Brain pericyte (primary cell): ENCODE results near the gene GNAT1.
A peak's percentile ranks its signal among the peaks of the same experiment; 100 is the strongest.

Source experiments
- DNase-seq: peaks from one replicate; pipeline ENCODE4 v3.0.0-alpha.2; 2012; ENCODE audit warnings: low read depth, low spot score

GNAT1 gene

GRCh38 chr3:50177346-50177745, 14.1 kb upstream of the GNAT1 start:
- DNase-seq = no peak

DNA sequence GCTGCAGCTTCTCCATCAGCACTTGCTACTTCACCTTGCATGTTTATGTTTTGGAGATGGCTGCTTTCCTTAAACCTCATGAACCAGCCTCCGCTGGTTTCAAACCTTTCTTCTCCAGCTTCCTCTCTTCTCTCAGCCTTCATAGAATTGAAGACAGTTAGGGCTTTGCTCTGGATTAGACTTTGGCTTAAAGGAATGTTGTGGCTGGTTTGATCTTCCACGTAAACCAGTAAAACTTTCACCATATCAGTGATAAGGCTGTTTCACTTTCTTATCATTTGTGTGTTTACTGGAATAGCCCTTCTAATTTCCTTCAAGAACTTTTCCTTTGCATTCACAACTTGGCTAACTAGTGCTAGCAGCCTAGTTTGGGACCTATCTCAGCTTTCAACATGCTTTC, 11.7 kb upstream of the GNAT1 start:
- no peak for DNase-seq

DNA sequence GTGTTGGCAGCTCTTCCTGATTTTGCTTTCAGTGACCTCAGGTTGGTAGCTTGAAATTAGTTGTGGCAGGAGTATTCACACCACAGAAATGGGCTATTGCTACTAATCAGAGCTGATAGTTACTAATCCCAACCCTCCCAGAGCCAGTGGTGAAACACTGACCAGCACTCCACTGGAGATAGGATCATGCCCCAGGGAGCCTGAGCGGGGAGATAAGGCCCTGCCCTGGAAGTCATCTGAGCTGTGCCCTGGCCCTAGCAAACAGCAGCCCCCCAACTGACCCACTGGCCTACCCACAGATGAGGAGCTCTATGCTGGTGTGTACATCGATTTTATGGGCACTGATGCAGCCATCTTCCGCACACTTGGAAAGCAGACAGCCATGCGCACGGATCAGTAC, 9.4 kb upstream of the GNAT1 start:
- no peak for DNase-seq

GRCh38 chr3:50182533-50183099, 8.8 kb upstream of the GNAT1 start:
- no peak for DNase-seq

GRCh38 chr3:50183755-50184154, 7.7 kb upstream of the GNAT1 start:
- DNase-seq = no peak

GRCh38 chr3:50184242-50184978, 7.0 kb upstream of the GNAT1 start:
- DNase-seq = no peak

DNA sequence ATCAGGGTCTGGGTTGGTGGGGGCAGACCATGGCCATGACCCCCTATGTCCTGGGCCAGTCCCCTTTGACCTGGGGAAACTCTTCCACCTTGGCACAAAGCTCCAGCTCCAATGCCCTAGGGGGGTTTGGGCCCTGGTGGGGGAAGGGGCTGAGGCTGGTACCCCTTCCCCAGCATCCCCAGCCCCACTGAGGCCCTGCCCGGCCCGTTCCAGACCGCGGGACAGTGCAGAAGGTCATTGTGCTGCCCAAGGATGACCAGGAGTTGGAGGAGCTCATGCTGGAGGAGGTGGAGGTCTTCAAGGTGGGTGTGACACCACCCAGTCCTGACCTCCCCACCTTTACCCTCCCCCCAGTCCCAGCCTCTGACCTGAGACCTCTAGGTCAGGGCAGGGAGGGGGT, 6.2 kb upstream of the GNAT1 start:
- DNase-seq = no peak

DNA sequence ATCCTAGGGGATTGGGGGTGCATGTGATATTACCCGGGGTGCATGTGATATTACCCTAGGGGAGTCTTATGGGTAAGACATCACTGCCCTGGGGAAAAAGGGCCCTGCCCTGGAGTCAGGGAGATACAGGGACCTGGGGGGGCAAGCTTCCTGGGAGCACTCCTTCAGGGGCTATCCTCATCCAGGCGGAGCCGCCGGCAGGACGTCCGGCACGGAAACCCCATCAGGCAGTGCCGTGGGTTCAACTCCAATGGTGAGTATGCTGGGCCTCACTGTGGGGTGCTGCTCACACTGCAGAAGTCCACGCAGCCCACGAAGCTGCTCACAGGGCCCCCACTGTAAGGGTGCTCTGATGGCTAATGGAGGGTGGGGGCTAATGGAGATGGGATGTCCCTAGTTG, 5.3 kb upstream of the GNAT1 start:
- no peak for DNase-seq

DNA sequence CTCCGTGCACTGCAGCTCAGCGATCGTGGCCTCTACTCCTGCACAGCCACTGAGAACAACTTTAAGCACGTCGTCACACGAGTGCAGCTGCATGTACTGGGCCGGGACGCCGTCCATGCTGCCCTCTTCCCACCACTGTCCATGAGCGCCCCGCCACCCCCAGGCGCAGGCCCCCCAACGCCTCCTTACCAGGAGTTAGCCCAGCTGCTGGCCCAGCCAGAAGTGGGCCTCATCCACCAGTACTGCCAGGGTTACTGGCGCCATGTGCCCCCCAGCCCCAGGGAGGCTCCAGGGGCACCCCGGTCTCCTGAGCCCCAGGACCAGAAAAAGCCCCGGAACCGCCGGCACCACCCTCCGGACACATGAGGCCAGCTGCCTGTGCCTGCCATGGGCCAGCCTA, 3.7 kb upstream of the GNAT1 start:
- no peak for DNase-seq

DNA sequence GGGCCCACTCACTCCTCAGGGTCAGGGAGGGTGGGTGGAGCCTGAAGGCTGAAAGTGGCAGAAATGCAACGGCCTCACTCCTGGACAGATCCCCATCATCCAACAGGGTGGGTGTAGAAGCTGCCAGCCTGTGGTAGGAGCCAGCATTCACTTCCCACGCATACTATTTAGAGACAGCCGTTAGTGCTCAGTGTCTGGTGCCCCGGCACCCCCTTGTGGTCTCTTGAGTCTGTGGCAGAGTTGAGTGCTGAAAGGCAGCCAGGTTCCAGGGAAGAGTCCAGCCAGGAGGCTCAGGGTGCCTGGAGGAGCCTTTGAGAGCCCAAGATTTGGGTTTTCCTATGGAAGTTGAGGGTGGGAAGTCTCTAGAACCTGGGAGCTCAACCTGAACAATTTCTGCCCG, 2.1 kb upstream of the GNAT1 start:
- peak; percentile 43 for DNase-seq

DNA sequence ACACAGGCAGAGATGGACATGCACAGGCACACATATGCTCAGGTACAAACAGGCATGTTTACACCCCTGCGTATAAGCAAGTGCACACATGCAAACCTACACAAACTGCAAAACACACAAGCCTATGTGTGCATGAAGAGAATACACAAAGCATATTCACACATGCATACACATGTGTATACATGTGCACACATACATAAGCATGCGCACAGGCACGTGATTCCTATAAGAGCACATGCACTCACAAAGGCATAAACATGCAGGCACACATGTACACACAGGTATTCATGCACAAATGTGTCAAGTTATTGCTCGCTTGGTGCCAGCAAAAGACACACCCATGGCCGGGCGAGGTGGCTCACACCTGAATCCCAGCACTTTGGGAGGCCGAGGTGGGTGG, 1.4 kb upstream of the GNAT1 start:
- DNase-seq = no peak

DNA sequence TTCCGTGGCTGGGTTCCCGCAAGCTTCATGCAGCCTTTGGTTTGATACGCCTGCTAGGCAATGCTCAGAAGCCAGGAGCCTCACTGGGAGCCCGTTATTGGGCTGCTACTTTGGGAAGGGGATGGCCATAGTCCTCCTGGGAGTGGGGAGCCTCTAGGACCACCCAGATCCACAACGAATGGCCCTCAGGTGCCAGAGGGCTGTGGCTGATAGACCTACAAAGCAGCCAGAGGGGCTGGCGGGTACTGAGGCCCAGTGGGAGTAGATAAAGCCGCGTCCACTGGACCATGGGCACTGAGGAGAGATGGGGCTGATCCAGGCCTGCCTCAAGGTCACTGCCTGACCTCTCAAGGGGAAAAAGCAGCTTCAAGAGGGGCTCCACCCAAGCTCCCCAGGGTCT, 714 bp downstream of the GNAT1 start:
- no peak for DNase-seq

DNA sequence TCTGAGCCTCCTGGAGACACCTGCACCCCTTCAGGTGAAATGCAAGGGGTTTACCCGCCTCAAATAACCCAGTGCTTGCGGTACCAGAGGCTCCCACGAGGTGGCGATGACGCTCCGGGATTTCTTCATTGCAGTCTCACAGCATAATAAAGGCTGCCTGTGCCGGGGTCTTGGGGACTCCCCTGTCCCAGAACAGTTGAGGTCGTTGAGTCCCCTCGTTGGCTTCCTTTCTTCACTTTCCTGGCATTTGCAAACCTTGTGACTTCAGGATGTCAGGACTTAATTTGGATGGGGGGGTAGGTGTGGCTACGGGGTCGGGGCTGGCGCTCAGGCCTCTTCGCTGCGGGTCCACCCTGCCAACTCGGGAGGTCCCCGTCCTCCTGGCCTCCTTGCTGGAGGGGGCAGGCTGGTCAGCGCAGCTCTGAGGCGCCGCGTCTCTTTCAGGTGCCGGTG, 1.3 kb downstream of the GNAT1 start:
- DNase-seq = no peak

GRCh38 chr3:50193286-50193685, 1.9 kb downstream of the GNAT1 start:
- DNase-seq = no peak

DNA sequence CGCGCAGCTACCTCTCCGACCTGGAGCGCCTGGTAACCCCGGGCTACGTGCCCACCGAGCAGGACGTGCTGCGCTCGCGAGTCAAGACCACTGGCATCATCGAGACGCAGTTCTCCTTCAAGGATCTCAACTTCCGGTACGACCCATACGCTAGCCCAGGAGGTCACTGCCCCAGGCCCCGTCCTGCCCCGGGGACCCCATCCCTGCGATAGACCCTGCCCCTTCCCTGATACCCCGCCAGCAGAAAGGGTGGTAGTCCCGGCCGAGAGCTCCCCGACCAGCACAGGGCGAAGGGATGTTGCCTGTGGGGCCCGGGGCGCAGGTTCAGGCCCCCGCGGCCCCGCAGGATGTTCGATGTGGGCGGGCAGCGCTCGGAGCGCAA, 2.3 kb downstream of the GNAT1 start:
- DNase-seq = no peak

- DNase-seq = no peak
Observed at GRCh38 chr3:50194128-50194902, 2.9 kb downstream of the GNAT1 start.

- DNase-seq = no peak
Observed at GRCh38 chr3:50194903-50195500, 3.6 kb downstream of the GNAT1 start.

- no peak for DNase-seq
Observed at GRCh38 chr3:50195501-50196252, 4.3 kb downstream of the GNAT1 start.

- DNase-seq = no peak
Observed at GRCh38 chr3:50196253-50196801, 4.9 kb downstream of the GNAT1 start.

DNA sequence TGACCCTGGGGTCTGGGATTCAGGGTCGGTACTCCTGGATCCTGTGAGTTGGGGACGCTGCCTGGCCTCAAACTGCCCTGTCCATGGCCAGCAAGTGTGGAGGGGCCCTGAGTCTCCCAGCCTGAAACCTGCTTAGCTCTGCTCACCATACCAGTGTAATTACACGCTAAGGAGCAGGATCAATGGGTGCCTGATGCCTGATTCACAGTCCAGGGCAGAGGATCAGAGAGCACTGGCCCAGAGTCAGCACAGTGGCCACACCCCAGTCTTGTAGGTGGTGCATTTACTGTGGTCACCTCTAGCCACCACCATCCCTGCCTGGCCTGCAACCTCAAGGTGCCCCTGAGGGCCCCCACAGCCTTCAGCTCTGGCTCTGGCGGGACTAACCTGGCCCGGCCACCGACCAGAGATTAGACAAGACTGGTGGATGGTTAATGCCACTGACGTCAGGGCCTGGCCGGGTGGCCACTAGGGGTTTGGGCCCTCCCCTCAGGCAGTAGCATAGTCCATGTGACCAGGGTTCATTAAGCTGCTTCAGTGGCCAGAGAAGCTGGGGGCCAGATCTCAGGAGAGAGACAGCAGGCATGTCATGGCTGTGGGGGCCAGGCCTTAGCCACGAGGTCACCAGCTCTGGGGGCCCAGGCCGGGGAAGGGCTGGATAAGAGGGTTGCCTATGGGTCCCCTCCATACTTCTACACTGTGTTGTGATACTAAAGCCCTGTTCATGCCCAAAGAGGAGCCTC, 10.3 kb downstream of the GNAT1 start:
- no peak for DNase-seq
